Measurements from ENCODE around the gene ESM1.

- TF ChIP-seq RARB (CRISPR knock-in tag; IDR thresholded peaks at IDR 0.05) (no peak), POLR2A (IDR thresholded peaks at IDR 0.05; ENCODE audit: low read length) (no peak), CTCF (IDR thresholded peaks at IDR 0.05) (no peak), JUN (IDR thresholded peaks at IDR 0.05) (no peak), E2F6 (IDR thresholded peaks at IDR 0.05; ENCODE audit: borderline replicate concordance, low read depth) (no peak), PBX3 (IDR thresholded peaks at IDR 0.05) (no peak), KDM5A (IDR thresholded peaks at IDR 0.05) (no peak), BHLHE40 (IDR thresholded peaks at IDR 0.05; ENCODE audit: low read depth, low read length) (no peak), ZC3H11A (IDR thresholded peaks at IDR 0.05) (no peak), EP300 (IDR thresholded peaks at IDR 0.05) (no peak)
- TF ChIP-seq, protein P1, sequence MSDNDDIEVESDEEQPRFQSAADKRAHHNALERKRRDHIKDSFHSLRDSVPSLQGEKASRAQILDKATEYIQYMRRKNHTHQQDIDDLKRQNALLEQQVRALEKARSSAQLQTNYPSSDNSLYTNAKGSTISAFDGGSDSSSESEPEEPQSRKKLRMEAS (IDR thresholded peaks at IDR 0.05): no peak
These were observed 36.0 kb upstream of the ESM1 start for GRCh38 chr5:55021410-55021809.
